Activated CD4-positive, alpha-beta T cell treated with anti-CD3 and anti-CD28 coated beads for 36 hours (primary cell): ENCODE measurements around the gene STAT1. TPM values are rescaled to one million over a fixed set of nuclear protein-coding genes. Genes with fewer than 3 reads are reported as not detected.
"Not testable (repeated sequence)": the region's sequence is repeated elsewhere in the genome, so short reads cannot be mapped to it uniquely, and the experiment has no call there.

Source experiments
- ATAC-seq: fragments of 200-7000 bp; cut with Tn5 transposase; one replicate; pipeline ENCODE4 v1.10.0; 2021; ENCODE audit warnings: mild to moderate bottlenecking, moderate library complexity
- CTCF ChIA-PET: fragments of 350-600 bp; sonication (Branson Sonifier 250); formaldehyde crosslinking; loops from one replicate; lab custom pipeline; 2021; ENCODE audit warnings: antibody characterized with exemption; lab: Charles Lee
- POLR2A ChIA-PET: fragments of 350-600 bp; sonication (Branson Sonifier 250); formaldehyde crosslinking; loops from one replicate; lab custom pipeline; 2021; ENCODE audit warnings: antibody characterized with exemption, inconsistent platforms; lab: Charles Lee
- DNase-seq: peaks from one replicate; pipeline ENCODE4 v3.0.0-alpha.2; 2020
- H3K27ac Mint-ChIP-seq: one replicate; pipeline ENCODE4 v1.8.0; 2021; ENCODE audit warnings: mixed read lengths
- H3K27me3 Mint-ChIP-seq: one replicate; pipeline ENCODE4 v1.8.0; 2021; ENCODE audit warnings: mixed read lengths
- H3K36me3 Mint-ChIP-seq: one replicate; pipeline ENCODE4 v1.8.0; 2021; ENCODE audit warnings: low read depth, mixed read lengths
- H3K4me1 Mint-ChIP-seq: one replicate; pipeline ENCODE4 v1.8.0; 2021; ENCODE audit warnings: mixed read lengths
- H3K4me3 Mint-ChIP-seq: one replicate; pipeline ENCODE4 v1.8.0; 2021; ENCODE audit warnings: mild to moderate bottlenecking, moderate library complexity, mixed read lengths
- H3K9me3 Mint-ChIP-seq: one replicate; pipeline ENCODE4 v1.8.0; 2021; ENCODE audit warnings: low read depth, mixed read lengths
- intact Hi-C, 2 experiments: fragments of 100-400 bp; cut with DNase I in 1 of 2; cut with micrococcal nuclease in 1 of 2; formaldehyde crosslinking; loops; one replicate each; pipeline versions ENCODE4 v1.14.2 to v1.15.1; 2022 to 2024; cut with DNase I, micrococcal nuclease
- total RNA-seq, 2 experiments: library from RNA; stranded (reverse); gene quantifications; one replicate each; pipeline ENCODE4 v1.2.3, GENCODE V29; 2021

STAT1 gene
- total RNA-seq, 2 experiments from 2014 or later, result 317 to 343 TPM

- H3K4me1 Mint-ChIP-seq, result peaks cover 55% of the 10 kb centered on the region
- ChIA-PET POLR2A (no interaction called here), CTCF (interaction anchor here (0.6 kb wide), 1 partner anchor 190 kb away, joined by 3 read pairs; no protein-coding TSS in a partner anchor)
- H3K27me3 Mint-ChIP-seq, result no peaks in the 10 kb centered on the region
- peaks cover 96% of the 10 kb centered on the region for H3K36me3 Mint-ChIP-seq
- intact Hi-C loops, result loop anchor here in 1 of 2 experiments (5.0 kb wide), 1 partner anchor 33 kb away; no protein-coding TSS in a partner anchor
- DNase-seq, result no peak
- H3K27ac Mint-ChIP-seq, result peak overlapping the region; percentile 64
- peaks cover 26% of the 10 kb centered on the region for H3K9me3 Mint-ChIP-seq
- H3K4me3 Mint-ChIP-seq, result no peak overlapping the region
- ATAC-seq, result no peak
These were observed 14.9 kb downstream of the STAT1 start for GRCh38 chr2:190999058-190999457.

- peak overlapping the region; percentile 69 for H3K27ac Mint-ChIP-seq
- ATAC-seq, result peak; percentile 38
These were observed 16.4 kb downstream of the STAT1 start for GRCh38 chr2:190997526-190998113.

DNA sequence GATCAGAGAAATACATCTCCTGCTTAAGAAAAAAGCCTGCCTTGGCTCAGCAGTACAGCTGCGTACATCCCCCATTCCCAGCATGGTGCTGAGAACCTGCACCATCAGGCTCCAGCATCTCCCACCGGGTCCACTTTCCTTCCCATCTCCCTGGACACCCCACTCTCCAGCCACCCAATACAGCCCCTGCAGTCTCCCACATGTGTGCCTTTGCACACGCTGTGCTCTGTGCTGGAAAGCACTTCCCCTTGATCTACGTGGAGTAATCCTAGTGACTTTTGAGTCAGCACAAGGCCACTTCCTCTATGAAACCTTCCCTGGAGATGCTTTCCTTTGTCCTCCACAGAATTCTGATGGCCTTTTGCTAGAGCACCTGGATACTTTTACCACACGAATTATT is 17.0 kb downstream of the STAT1 start:
- Mint-ChIP-seq H3K36me3 (peaks cover 96% of the 10 kb centered on the region), H3K9me3 (peaks cover 16% of the 10 kb centered on the region), H3K27me3 (no peaks in the 10 kb centered on the region), H3K27ac (peak overlapping the region; percentile 69), H3K4me3 (no peak overlapping the region), H3K4me1 (peaks cover 49% of the 10 kb centered on the region)
- DNase-seq (no peak), ATAC-seq (peak; percentile 28)
- intact Hi-C loops, result loop anchor here in 1 of 2 experiments (5.0 kb wide), 1 partner anchor 35 kb away; no protein-coding TSS in a partner anchor
- CTCF ChIA-PET, result interaction anchor here (0.7 to 0.9 kb wide), 2 partner anchors 8 to 453 kb away, joined by 3 read pairs; no protein-coding TSS in a partner anchor
- POLR2A ChIA-PET, result interaction anchor here (1.7 kb wide), 1 partner anchor 15 kb away, joined by 4 read pairs; no protein-coding TSS in a partner anchor

More at GRCh38 chr2:190997526-190998113, 16.4 kb downstream of the STAT1 start:
- Mint-ChIP-seq H3K36me3 (peaks cover 96% of the 10 kb centered on the region), H3K9me3 (peaks cover 16% of the 10 kb centered on the region), H3K27me3 (no peaks in the 10 kb centered on the region), H3K4me1 (peaks cover 51% of the 10 kb centered on the region), H3K4me3 (no peak overlapping the region)
- intact Hi-C loops, result loop anchor here in 1 of 2 experiments (5.0 kb wide), 1 partner anchor 35 kb away; no protein-coding TSS in a partner anchor
- DNase-seq, result no peak
- ChIA-PET CTCF (interaction anchor here (0.9 kb wide), 1 partner anchor 8 kb away, joined by 3 read pairs; no protein-coding TSS in a partner anchor), POLR2A (interaction anchor here (1.7 kb wide), 1 partner anchor 15 kb away, joined by 4 read pairs; no protein-coding TSS in a partner anchor)

DNA sequence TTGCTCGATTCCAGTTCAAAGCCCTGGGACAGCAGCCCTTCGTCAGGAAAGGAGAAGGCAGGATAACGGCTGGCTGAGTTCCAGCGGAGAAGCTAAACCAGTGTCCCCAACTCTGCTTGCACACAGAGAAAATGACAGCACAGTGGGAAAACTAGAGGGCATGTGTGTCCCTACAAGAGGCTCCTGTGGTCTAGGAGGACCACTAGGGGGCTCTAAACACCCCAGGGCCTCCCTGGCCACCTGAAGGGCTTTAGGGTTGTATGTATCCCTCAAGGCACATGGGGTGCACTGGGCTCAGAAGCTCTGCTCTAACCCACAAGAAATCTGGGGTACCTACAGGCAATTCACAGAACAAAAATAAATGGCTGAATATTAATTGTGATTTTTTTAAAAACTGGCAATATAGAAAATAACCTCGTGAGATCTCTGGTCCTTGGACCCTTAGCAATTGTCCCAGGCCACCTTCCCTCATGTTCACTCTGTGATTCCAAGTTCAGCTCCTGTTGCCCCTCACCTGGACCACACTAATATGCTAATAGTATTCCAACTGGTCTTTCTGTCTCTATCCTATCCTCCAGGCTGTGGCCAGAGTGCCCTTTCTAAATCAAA is 17.5 kb downstream of the STAT1 start:
- CTCF ChIA-PET, result interaction anchor here (0.7 kb wide), 1 partner anchor 453 kb away, joined by 3 read pairs; no protein-coding TSS in a partner anchor
- POLR2A ChIA-PET, result no interaction called here
- Mint-ChIP-seq H3K4me3 (no peak overlapping the region), H3K9me3 (peaks cover 16% of the 10 kb centered on the region), H3K27me3 (no peaks in the 10 kb centered on the region), H3K27ac (peak overlapping the region; percentile 69), H3K36me3 (peaks cover 91% of the 10 kb centered on the region), H3K4me1 (peaks cover 47% of the 10 kb centered on the region)
- DNase-seq, result no peak
- ATAC-seq, result no peak
- intact Hi-C loops, result loop anchor here in 1 of 2 experiments (5.0 kb wide), 1 partner anchor 36 kb away; no protein-coding TSS in a partner anchor

- intact Hi-C loops, result loop anchor here in 1 of 2 experiments (5.0 kb wide), 1 partner anchor 37 kb away; no protein-coding TSS in a partner anchor
- DNase-seq, H3K27me3 Mint-ChIP-seq, H3K4me3 Mint-ChIP-seq, POLR2A ChIA-PET, ATAC-seq: not testable (repeated sequence)
- Mint-ChIP-seq H3K9me3 (peaks cover 16% of the 10 kb centered on the region), H3K4me1 (peaks cover 37% of the 10 kb centered on the region), H3K27ac (peak overlapping the region; percentile 69), H3K36me3 (peaks cover 88% of the 10 kb centered on the region)
- CTCF ChIA-PET, result interaction anchor here (1.0 kb wide), 1 partner anchor 13 kb away, joined by 3 read pairs; no protein-coding TSS in a partner anchor
These were observed 18.7 kb downstream of the STAT1 start for GRCh38 chr2:190995315-190995714.

DNA sequence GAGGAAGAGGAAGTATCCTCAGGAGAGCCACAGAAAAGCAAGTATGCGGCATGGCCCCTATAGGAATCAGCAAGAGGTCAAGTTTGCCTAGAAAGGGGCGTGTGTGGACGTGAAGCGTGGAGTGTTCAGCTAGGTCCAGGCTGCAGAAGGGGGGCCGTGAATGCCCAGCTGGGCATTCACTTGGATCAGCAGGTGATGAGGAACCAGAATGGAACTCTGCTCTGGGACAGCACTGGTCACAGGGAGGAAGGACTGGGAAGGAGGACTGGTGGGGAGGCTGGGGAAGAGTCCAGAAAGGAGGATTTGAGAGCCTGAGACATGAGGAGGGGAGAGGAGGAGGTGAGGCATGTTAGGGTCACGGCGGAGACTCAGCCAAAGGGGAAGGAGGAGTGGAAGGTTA is 19.8 kb downstream of the STAT1 start:
- peak overlapping the region; percentile 28 for H3K27ac Mint-ChIP-seq
- H3K4me3 Mint-ChIP-seq, result no peak overlapping the region
- intact Hi-C loops, result no loop called here
- POLR2A ChIA-PET, result no interaction called here
- DNase-seq (no peak), ATAC-seq (no peak)
- no peaks in the 10 kb centered on the region for H3K27me3 Mint-ChIP-seq
- H3K9me3 Mint-ChIP-seq, result peaks cover 16% of the 10 kb centered on the region
- H3K4me1 Mint-ChIP-seq, result peaks cover 34% of the 10 kb centered on the region
- peaks cover 87% of the 10 kb centered on the region for H3K36me3 Mint-ChIP-seq
- CTCF ChIA-PET, result interaction anchor here (0.9 to 1.2 kb wide), 2 partner anchors 11 to 24 kb away, joined by 3 read pairs; no protein-coding TSS in a partner anchor

GRCh38 chr2:190993292-190993643 is 20.7 kb downstream of the STAT1 start:
- peaks cover 90% of the 10 kb centered on the region for H3K36me3 Mint-ChIP-seq
- peaks cover 16% of the 10 kb centered on the region for H3K9me3 Mint-ChIP-seq
- CTCF ChIA-PET, result interaction anchor here (1.1 to 1.2 kb wide), 2 partner anchors 23 to 110 kb away, joined by 3 read pairs; no protein-coding TSS in a partner anchor

GRCh38 chr2:190990132-190990531 is 23.8 kb downstream of the STAT1 start:
- POLR2A ChIA-PET, result no interaction called here

More at GRCh38 chr2:190993292-190993643, 20.7 kb downstream of the STAT1 start:
- no peak overlapping the region for H3K4me3 Mint-ChIP-seq
- peak overlapping the region; percentile 28 for H3K27ac Mint-ChIP-seq
- peaks cover 34% of the 10 kb centered on the region for H3K4me1 Mint-ChIP-seq
- DNase-seq (no peak), ATAC-seq (no peak)
- no peaks in the 10 kb centered on the region for H3K27me3 Mint-ChIP-seq
- intact Hi-C loops, result loop anchor here in 1 of 2 experiments (2.0 kb wide), 1 partner anchor 16 kb away; no protein-coding TSS in a partner anchor
- POLR2A ChIA-PET, result no interaction called here

DNA sequence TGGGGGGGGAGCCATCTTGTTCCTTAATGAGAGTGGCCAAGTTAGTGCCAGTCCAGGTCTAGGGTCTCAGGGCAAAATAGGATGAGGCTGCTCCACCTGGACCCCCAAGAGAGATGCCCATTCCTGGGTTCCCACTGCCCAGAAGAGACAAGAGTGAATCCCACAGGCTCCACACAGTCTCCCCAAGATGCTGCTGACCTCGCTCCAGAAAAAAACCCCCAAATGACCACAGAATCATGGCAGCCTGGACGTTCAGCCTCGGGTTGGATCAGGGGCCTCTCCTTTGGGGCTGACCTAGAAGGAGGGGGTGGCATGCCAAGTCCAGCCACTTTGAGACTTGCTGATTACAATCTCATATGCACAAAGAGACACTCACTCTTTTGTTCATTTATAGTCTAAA is 25.1 kb downstream of the STAT1 start:
- POLR2A ChIA-PET, result interaction anchor here (0.7 kb wide), 1 partner anchor 16 kb away, joined by 3 read pairs; no protein-coding TSS in a partner anchor
- intact Hi-C loops, result no loop called here
- Mint-ChIP-seq H3K4me3 (no peak overlapping the region), H3K27ac (no peak overlapping the region), H3K27me3 (no peaks in the 10 kb centered on the region), H3K4me1 (peaks cover 36% of the 10 kb centered on the region), H3K9me3 (no peaks in the 10 kb centered on the region), H3K36me3 (peaks cover 89% of the 10 kb centered on the region)
- CTCF ChIA-PET, result interaction anchor here (0.9 to 1.6 kb wide), 4 partner anchors 8 to 19 kb away, joined by 3 to 6 read pairs (median 4); no protein-coding TSS in a partner anchor
- ATAC-seq (no peak), DNase-seq (no peak)

More at GRCh38 chr2:190990132-190990531, 23.8 kb downstream of the STAT1 start:
- Mint-ChIP-seq H3K36me3 (peaks cover 87% of the 10 kb centered on the region), H3K27ac (peak overlapping the region; percentile 37), H3K27me3 (no peaks in the 10 kb centered on the region), H3K4me3 (no peak overlapping the region), H3K9me3 (peaks cover 2% of the 10 kb centered on the region), H3K4me1 (peaks cover 29% of the 10 kb centered on the region)
- intact Hi-C loops, result no loop called here
- ATAC-seq (no peak), DNase-seq (no peak)
- CTCF ChIA-PET, result interaction anchor here (1.2 to 1.5 kb wide), 4 partner anchors 8 to 42 kb away, joined by 3 to 4 read pairs (median 4); no protein-coding TSS in a partner anchor

DNA sequence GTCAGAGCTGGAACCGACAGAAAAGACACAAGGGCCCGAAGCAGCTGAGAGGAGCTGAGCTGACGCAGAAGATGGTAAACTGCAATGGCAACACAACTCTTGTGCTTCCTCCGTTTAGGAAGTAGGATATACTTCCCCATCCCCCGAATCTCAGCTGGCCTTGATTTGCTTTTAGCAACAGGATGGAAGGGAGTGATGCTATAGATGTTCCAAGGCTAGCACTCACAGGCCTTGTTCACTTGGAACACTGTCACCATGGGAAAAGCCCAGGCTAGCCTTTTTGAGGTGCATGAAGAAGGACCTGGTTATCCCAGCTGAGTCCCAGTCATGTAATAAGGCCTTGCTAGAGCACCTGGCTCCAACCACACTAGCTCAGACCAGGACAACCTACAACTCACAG is 26.0 kb downstream of the STAT1 start:
- intact Hi-C loops, result no loop called here
- ATAC-seq, result no peak
- ChIA-PET POLR2A (interaction anchor here (0.5 to 1.0 kb wide), 2 partner anchors 9 to 102 kb away, joined by 3 to 5 read pairs; no protein-coding TSS in a partner anchor), CTCF (interaction anchor here (0.8 to 1.7 kb wide), 5 partner anchors 12 to 207 kb away, joined by 3 to 6 read pairs (median 3); no protein-coding TSS in a partner anchor)
- no peak overlapping the region for H3K4me3 Mint-ChIP-seq
- peak overlapping the region; percentile 76 for H3K27ac Mint-ChIP-seq
- no peaks in the 10 kb centered on the region for H3K9me3 Mint-ChIP-seq
- peaks cover 37% of the 10 kb centered on the region for H3K4me1 Mint-ChIP-seq
- DNase-seq, result no peak
- peaks cover 86% of the 10 kb centered on the region for H3K36me3 Mint-ChIP-seq
- no peaks in the 10 kb centered on the region for H3K27me3 Mint-ChIP-seq
